Erythroblast (primary cell): ENCODE data around the gene FTO.

Experiments used
- GATA1 ChIP-seq: IDR thresholded peaks from 2 replicates; pipeline ENCODE4 v1.6.1; 2011; ENCODE audit warnings: low read depth, mild to moderate bottlenecking, control low read depth, low read length, moderate library complexity
- POLR2A ChIP-seq: IDR thresholded peaks from 2 replicates; pipeline ENCODE4 v1.6.1; 2011; ENCODE audit warnings: mild to moderate bottlenecking, low read length

GRCh38 chr16:53789137-53789536 is 85.2 kb downstream of the FTO start:
- TF ChIP-seq POLR2A (no peak), GATA1 (no peak)
